MV-4-11 (cell line): ENCODE measurements around the gene TNRC6C.

Source experiments
- DNase-seq: peaks from one replicate; lab custom pipeline; 2025; lab: John Stamatoyannopoulos, UW

Gene TNRC6C

DNA sequence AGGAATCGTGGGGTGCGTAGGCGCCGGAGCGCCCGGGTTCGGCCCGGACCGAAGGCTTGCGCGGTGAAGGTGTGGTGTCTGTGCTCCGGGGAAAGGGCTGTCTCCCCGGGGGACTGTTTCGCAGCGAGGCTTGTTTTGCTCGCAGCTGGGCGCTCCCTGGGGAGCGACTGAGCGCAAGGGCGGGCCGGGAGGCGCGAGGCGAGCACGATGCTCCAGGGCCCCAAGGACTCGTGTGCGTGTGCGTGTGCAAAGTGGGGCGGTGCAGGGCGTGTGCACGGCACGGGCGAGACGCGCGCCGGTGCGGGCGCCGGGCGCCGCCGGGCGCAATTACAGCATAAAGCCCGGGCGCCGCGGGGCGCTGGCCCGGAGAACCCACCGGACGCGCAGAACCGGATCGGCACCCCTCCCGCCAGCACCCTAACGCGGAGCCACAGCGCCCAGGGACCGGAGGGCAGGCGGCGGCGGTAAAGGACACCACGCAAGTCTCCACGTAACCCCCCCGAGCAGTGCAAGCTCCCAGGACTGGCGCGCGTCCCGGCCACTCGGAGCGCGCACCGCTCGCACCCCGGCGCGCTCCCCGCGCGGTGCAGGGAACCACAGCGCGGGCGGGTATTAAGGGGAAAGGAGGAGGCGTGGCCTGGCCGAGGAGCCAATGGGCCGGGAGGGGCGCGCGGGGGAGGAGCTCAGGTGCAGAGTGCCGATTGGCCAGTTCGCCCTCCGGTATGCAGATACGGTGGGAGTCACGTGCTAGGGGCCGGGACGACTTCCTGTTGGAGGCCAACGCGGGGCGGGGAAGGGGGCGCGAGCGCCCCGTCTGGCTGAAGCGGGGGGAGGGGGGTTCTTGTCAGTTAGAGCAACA lies at the start of gene TNRC6C:
TSS of gene TNRC6C (plus strand) at position 847 of the 859 bp plus-strand sequence. CDS start 45,504 bp downstream, outside the sequence.
- DNase-seq, result peak; percentile 98

GRCh38 chr17:77909236-77909635 lies 49.3 kb upstream of the TNRC6C start:
- no peak for DNase-seq

- no peak for DNase-seq
Observed at GRCh38 chr17:77909816-77910215, 48.7 kb upstream of the TNRC6C start.

- DNase-seq, result no peak
Observed at GRCh38 chr17:77914385-77915254, 43.9 kb upstream of the TNRC6C start.

DNA sequence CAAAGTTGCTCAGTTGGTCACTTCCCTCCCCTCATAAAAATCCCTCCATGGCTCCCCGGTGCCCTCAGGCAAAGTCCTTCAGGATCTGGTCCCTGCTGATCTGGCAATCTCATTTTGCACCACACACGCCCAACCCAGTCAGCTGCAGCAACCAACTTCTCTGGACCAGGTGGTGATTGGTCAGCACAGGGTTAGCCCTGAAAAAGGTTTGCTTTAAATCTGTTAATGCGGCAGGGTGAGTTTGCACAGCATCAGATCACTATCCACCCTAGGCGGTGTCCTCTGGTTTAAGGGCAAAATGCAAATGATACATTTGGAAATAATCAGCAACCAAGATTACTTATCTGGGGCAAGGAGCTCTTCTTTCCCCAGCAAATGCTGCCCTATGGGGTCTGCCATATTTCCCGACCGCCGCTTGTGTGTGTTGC lies 42.9 kb upstream of the TNRC6C start:
- no peak for DNase-seq

- DNase-seq, result no peak
Observed at GRCh38 chr17:77916264-77916663, 42.2 kb upstream of the TNRC6C start.

GRCh38 chr17:77916703-77917481 lies 41.6 kb upstream of the TNRC6C start:
- peak; percentile 93 for DNase-seq

- DNase-seq, result no peak
Observed at GRCh38 chr17:77919276-77919675, 39.2 kb upstream of the TNRC6C start.

GRCh38 chr17:77923135-77923534 lies 35.4 kb upstream of the TNRC6C start:
- DNase-seq, result no peak

DNA sequence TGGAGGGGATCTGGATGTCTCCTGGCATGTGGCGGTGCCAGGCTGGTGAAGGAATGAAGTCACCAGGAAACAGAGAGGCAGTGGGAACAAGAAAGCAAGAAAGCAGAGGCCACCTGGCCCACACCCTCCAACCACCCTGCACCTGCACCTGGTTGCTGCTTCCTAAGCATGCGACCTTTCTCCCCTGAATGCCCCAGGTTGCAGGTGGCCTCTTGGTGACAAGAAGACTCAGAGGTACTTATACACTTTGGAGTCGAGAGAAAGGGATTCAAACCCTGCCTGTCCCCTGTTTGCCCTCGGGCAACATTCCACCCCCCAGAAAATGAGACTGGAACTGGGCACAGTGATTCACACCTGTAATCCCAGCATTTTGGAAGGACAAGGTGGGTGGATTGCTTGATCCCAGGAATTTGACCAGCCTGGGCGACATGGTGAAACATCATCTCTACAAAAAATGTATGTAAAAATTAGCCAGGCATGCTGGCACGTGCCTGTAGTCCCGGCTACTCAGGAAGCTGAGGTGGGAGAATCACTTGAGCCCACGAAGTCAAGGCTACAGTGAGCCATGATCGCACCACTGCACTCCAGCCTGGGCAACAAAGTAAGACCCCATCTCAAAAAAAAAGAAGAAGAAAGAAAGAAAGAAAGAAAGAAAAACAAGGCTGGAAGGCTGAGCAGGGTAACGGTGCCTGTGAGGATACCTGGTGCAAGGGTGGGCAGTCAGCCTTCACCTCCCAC lies 34.6 kb upstream of the TNRC6C start:
- no peak for DNase-seq

GRCh38 chr17:77924757-77925336 lies 33.7 kb upstream of the TNRC6C start:
- no peak for DNase-seq

GRCh38 chr17:77925831-77926543 lies 32.5 kb upstream of the TNRC6C start:
- no peak for DNase-seq

- DNase-seq, result no peak
Observed at GRCh38 chr17:77926981-77927380, 31.5 kb upstream of the TNRC6C start.

GRCh38 chr17:77927777-77928518 lies 30.6 kb upstream of the TNRC6C start:
- no peak for DNase-seq

DNA sequence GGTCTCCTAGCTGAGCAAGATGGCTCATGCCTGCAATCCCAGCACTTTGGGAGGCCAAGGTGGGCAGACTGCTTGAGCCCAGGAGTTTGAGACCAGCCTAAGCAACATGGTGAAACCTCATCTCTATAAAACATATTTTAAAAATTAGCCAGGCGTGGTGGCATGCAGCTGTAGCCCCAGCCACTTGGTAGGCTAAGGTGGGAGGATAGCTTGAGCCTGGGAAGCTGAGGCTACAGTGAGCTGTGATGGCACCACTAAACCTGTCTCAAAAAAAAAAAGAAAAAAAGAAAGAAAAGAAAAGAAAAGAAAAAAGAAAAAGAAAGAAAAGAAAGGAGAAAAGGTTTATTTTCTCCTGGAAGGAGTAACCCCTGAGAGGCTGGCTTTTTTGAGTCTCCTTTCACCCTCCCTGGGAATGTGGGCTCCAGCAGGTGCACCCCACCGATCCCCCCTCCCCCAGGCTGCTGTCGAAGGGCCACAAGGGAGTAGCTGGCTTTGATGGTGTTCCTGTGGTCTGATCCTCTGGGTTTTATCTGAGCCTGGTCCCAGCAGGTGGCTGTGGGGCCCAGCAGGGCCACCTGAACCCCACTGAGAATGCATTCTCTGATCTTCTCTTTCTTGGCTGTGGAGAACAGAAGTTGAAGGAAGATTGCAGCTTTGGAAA lies 29.9 kb upstream of the TNRC6C start:
- DNase-seq, result no peak

- no peak for DNase-seq
Observed at GRCh38 chr17:77929180-77929564, 29.3 kb upstream of the TNRC6C start.

GRCh38 chr17:77929871-77930436 lies 28.5 kb upstream of the TNRC6C start:
- no peak for DNase-seq
